ENCODE data around the gene DKC1.
"Not testable (repeated sequence)": the region's sequence is repeated elsewhere in the genome, so short reads cannot be mapped to it uniquely, and the experiment has no call there.

Gene DKC1

GRCh38 chrX:154795016-154795415, 32.4 kb downstream of the DKC1 start:
- DNase-seq = no peak

DNA sequence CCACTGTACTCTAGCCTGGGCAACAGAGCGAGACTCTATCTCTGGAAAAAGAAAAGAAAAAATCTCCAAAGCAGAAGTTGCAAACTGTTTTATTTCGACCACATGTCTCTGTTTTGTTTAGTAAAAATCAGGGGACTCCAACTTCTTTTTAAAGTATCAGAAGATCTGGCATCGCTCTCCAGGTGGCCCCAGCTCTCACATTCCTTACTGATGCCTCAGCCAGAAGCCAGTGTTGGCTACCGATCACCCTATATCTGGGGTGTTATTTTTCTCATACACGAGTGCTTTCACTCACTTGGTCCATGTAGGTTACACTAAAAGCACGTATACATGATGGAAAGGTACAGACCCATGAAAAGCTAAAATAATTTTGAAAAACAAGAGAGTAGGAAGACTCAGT, 34.3 kb downstream of the DKC1 start:
- DNase-seq = no peak

DNA sequence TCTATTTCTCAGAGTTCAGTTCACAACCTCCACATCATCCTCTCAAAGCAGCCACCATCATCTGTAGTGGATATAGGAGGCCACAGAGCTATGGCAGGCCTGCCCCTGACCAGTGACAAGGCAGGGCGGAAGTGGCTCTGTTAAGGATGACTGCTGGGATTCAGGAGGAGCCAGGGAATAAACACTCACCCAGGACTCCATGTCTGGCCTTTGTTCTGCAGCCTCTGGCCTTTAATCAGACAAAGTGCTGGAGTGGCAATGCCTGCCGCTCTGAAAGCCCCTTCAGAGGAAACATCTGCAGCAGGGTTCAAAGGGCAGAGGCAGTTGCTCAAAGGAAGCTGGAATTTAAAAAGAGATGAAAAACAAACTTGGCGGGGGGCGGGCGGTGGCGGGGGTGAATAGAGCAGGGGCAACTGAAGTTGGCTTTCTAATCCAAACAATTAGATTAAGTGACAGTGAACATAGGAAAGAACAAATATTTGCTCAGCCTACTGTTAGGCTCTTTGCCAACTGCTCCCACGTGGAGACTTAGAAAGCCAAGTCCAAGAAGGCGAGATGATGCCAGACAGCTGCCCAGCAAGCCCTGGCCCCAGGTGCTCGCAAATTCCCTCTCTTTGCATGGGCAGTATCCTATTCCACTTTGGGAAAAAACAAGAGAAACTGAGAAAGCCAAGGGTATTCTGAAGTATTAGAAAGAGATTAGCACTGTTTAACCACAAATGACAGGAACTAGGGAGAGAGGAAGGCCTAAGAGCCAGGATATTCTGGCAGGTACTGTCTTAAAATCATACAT, 37.1 kb downstream of the DKC1 start:
- DNase-seq = peak; percentile 77

GRCh38 chrX:154800478-154801210, 38.0 kb downstream of the DKC1 start:
- DNase-seq = no peak

GRCh38 chrX:154802947-154803346, 40.3 kb downstream of the DKC1 start:
- DNase-seq = no peak

- no peak for DNase-seq
Observed at GRCh38 chrX:154804261-154804956, 41.7 kb downstream of the DKC1 start.

DNA sequence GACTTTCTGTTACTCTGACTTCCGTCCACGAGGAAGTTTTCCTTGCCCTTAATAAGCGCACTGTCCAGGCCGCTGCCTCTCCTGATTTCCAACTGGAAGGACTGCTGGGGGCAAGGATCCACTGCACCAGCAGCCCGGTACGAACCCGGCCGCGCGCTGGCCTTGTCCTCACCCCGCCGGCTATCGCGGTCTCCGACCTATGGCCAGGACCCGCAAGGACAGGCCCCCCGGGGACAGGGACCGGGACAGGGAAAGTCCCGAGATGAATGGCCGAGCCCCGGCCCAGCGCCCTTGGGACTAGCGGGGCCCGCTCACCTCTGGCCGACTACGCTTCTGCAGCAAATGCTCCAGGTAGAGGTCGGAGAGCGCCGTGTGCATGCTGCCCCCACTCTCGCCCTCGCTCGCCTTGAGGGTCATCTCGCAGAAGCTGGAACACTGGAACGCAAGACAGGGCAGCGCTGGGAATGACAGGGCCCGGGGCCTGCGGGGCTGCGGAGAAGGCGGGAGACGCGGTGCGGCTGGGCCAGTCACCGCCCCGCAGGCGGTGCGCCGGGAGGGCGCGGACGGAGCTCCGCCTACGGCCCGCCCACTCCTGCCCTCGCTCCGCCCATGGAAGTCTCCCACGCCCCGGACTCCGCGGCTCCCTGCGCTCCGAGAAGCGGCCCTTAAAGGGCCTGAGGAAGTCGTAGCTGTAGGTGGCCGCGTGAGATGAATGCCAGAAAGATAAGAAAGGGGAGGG, 42.5 kb downstream of the DKC1 start, which contains the start of gene MPP1:
Gene MPP1, minus strand, starts transcription at position 529 of the 739 bp plus-strand sequence. Its CDS starts 112 bp downstream, at position 417.
- DNase-seq = no peak

DNA sequence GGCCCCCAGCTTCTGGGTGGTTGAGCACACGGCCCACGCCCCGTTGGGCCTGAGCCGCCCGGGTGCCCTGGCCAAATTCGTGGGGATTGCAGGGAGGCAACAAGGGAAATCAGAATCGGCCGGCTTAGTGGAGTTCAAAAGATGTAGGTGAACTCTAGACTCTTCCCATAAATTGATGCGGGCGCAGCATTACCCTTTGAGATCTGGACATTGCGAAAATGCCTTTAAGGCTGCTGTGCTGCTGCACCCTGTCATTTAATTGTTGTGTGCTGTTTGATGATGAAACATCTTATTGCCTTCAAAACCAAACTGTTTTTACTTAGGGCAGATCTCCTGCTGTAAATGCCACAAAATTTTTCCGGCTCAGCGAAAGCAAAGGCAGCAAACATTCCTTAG, 43.0 kb downstream of the DKC1 start:
- DNase-seq = no peak

DNA sequence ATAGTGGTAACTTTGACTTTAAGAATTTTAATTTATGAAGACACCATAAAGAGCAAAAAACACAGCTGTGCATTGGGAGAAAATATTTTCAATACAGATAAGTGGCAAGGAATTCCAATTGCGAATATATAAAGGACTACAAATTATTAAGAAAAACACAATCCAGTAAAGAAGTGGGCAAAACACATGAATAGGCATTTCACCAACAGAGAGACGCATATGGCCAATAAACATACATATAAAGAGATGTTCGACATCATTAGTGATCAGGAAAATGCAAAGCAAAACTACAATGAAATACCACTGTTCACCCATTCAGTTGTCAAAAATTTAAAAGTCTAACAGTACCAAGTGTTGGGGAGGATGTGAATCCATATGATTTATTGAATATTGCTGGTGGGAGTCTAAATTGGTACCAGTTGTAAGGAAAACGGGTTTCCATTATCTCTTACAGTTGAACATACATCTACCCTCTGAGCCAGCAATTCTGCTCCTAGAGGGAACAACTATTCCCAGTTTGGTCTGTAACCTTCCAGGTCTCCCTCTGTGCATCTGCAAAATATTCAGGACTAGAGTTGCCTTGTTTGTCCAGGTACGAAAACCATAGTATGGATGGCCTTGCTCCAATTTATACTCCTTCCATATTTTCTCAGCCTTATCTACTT, 44.3 kb downstream of the DKC1 start:
- DNase-seq = no peak

DNA sequence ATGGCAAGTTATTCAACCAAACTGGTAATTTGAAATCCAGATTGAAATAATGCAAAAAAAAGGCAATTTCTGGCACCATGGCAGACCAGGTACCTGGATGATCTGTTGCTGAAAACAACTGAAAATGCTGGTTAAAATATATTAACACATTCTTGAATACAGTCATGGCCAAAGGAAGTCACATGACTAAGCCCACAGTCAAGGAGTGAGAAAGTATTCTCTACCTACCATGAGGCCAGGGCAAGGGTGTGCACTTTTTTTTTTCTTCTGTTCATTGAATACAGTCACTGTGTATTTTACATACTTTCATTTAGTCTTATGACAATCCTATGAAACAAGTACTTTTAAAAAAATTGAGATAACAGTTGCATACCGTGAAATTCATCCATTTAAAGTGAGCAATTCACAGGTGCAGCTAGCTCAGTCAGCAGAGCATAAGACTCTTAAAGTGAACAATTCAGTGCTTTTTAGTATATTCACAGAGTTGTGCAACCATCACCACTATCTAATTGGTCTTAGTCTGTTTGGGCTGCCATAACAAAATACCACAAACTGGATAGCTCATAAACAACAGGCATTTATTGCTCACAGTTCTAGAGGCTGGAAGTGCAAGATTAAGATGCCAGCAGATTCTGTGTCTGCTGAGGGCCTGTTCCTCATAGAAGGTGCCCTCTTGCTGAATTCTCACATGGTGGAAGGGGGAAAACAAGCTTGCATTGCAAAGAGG, 47.4 kb downstream of the DKC1 start:
- no peak for DNase-seq

- DNase-seq = no peak
Observed at GRCh38 chrX:154812341-154813101, 49.9 kb downstream of the DKC1 start.

DNA sequence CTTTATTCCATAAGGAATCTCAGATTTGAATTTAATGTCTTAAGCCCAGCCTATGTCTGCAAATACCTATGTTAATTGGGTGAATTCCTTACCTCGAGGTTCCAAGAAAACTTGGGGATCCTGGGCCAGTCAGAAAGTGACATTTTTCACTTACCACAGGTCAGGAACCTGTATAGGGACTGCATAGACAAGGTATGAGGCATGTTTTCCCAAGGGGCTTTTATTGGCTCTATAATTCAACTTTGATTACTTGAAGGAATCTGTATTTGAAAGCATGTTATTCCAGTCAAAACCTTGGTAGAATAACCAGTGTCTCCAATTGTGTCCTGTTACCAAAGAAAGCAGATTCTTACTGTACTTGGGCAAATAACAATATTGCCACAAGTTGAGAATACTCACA, 51.1 kb downstream of the DKC1 start:
- DNase-seq = no peak

DNA sequence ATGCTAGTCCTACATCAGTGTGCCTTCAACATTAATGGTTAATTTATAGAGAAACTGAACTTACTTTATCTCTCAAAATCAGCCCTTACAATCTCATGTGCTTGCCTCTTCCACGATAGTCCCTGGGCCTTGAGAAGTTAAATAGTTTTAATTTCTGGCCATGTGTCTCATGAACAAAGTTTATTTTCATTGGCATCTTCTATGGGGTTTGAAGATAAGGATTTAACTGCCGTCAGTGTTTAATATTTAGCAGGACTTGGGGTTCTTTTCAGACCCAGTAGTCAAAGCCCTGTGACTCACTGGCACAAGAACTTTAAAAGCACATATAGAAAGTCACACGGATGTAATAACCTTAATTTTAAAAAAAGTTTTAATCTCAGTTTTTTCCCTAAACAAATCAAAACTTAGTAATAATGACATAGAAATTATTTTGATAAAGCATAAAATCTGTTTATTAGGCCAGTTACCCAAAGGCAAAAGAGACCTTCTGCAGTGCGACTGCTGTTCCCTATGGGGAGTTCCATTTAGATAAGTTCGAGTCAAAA, 52.7 kb downstream of the DKC1 start:
- no peak for DNase-seq

GRCh38 chrX:154816326-154816898, 53.7 kb downstream of the DKC1 start:
- DNase-seq = not testable (repeated sequence)

DNA sequence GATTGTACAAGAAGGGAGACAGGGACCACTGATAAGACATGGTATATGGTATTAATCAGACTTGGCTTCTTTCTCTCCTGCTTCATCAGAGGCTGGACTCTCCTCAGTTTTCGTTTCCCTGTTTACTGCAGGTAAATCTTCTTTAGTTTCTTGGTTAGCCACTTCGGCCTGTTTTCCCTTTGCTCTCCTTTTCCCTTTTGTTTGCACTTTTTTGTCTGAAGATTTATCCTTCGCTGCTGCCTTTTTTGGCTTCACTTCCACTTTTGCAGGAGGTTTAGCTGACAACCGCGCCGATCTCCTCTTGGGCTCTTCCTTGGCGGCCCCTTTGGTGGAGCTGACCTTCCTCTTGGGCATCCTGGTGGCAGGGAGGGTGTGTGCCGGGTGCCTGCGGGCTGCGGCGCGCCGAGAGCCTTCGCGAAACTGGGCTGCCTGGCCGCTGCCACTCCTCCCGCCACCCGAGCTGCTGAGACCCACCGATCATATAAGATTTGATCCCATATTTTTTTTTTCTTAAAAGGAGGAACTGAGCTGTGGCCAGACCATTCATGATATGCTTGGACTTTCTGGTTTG, 54.5 kb downstream of the DKC1 start:
- DNase-seq = not testable (repeated sequence)

DNA sequence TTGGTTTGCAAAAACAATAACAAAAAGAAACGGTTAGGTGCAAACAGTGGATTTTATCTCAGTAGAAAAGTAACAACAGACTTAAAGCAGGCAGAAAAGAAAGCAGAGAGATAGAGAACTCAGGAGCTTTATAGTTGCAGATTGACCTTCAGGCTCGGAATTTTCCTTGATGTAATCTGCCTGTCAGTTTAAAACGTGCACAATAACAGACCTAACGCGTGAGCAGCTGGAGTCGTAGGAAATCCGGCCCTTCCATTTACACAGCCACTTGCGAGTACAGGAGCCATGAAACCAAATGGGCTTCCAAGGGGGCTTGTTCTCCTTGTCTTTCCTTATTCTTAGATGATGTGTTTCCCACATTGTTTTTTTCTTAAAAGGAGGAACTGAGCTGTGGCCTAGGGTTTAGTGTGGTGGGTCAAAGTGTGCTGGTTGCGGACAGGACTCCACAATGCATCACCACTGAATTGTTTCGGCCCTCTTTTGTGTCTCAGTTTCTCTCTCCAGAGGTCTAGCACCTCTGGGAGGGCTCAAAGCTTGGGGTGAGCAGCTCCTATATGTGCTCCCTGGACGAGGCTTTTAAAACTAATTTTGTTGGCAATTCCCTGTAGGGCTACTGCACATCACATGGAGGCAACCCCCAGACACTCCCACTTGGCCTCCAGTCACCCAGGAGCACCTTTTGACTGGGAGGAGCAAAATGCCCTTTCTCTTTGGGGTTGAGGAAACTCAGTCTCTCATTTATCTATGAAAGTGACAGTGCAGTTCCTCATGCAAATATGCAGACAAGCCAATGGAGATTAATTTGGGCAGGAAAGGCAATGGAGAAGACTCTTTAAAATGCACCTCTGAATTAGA, 56.5 kb downstream of the DKC1 start:
- no peak for DNase-seq

GRCh38 chrX:154819771-154820341, 57.2 kb downstream of the DKC1 start:
- DNase-seq = peak; percentile 2

DNA sequence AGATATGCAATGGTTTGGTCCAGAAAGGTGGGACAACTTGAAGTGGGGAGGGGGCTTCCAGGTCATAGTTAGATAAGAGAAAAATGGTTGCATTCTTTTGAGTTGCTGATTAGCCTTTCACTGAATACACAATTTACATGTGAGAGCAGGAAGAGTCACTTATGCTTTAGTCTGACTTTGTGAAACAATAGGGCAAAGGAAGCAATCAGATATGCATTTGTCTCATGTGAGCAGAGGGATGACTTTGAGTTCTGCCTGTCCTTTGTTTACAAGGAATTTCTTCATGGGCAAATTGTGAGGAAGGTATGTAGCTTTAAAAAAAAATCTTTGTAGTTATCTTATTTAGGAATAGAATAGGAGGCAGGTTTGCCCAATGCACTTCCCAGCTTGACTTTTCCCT, 58.9 kb downstream of the DKC1 start:
- no peak for DNase-seq

All from NCI-H1436 (cell line).